Psoas muscle (tissue), 8 donors: ENCODE results near the gene GRPR. TPM values are rescaled to one million over a fixed set of nuclear protein-coding genes. Genes with fewer than 3 reads are reported as not detected.

Experiments
- ATAC-seq, 4 donors: fragments of 200-7000 bp; cut with Tn5 transposase; one replicate each; pipeline ENCODE4 v1.9.1; 2020; ENCODE audit warnings: moderate library complexity in 3 of 4, mild to moderate bottlenecking in 2 of 4
- DNase-seq, 2 donors: peaks; one replicate each; pipeline ENCODE4 v3.0.0-alpha.2; 2020
- H3K27ac ChIP-seq: fragments of 200-600 bp; one replicate; pipeline ENCODE4 v1.8.0; 2022
- H3K27me3 ChIP-seq, 3 donors: fragments of 200-600 bp in 1 of 3; one replicate each; pipeline versions ENCODE4 v1.6.1 to v1.8.0; 2013 to 2022; ENCODE audit warnings: low read length in 2 of 3, mild to moderate bottlenecking in 2 of 3, moderate library complexity in 1 of 3; ENCODE audit not compliant: insufficient read depth in 3 of 3
- H3K36me3 ChIP-seq, 2 donors: fragments of 200-600 bp in 1 of 2; one replicate each; pipeline versions ENCODE4 v1.6.1 to v1.8.0; 2013 to 2022; ENCODE audit warnings: low read depth in 1 of 2, mild to moderate bottlenecking in 1 of 2, moderate library complexity in 1 of 2; ENCODE audit not compliant: insufficient read depth in 1 of 2
- H3K4me1 ChIP-seq: fragments of 200-600 bp; one replicate; pipeline ENCODE4 v1.8.0; 2022
- H3K4me3 ChIP-seq: fragments of 200-600 bp; one replicate; pipeline ENCODE4 v1.8.0; 2022; ENCODE audit warnings: mild to moderate bottlenecking
- H3K9me3 ChIP-seq: fragments of 200-600 bp; one replicate; pipeline ENCODE4 v1.8.0; 2022
- WGBS, 3 donors: extraction: QIAGEN DNeasy Blood & Tissue Kit; methylation state at CpG; one replicate each; pipeline versions ENCODE4 v1.1.6 to v1.1.7; 2013; 5-methylcytosine and 5-hydroxymethylcytosine counted together
- intact Hi-C, 2 donors: fragments of 100-400 bp; cut with DNase I; formaldehyde crosslinking; loops; one replicate each; pipeline versions ENCODE4 v1.11.0 to v1.14.2; 2022
- polyA plus RNA-seq, 3 donors: library from polyadenylated mRNA; stranded (reverse); fragments of 200-250 nt; gene quantifications; one replicate each; pipeline ENCODE4 v1.2.3, GENCODE V29; 2013
- total RNA-seq, 4 donors: library from RNA; stranded (reverse); fragmentation: NEBNext Ultra II Directional in 2 of 4; extraction: Animal tissue kit (Norgen Biotek cat#: 25700) in 2 of 4; gene quantifications; one replicate each; pipeline versions ENCODE4 v1.2.1 to v1.2.4, GENCODE V29; 2021 to 2023
- TF ChIP-seq, protein P1 (sequence below): fragments of 200-600 bp; IDR thresholded peaks from one replicate; pipeline ENCODE4 v1.8.0; 2022; ENCODE audit warnings: antibody characterized with exemption
- donor health status: healthy with polysubstance abuse.
- donor health status: DM: no; HTN: no; CAD: no; lungs with moderate emphysema.
- donor health status: Bipolar disorder and iron deficiency.
- donor health status: healthy.
- donor health status: DM: yes; HTN: yes; CAD: no.
- donor health status: DM: no; HTN: no; CAD: no.
- donor health status: DM: no; HTN: no; CAD: no.
- donor health status: DM: yes; HTN: yes; CAD: no.

GRPR gene
- total and polyA plus RNA-seq, 7 donors = 0.05 to 0.60 (median 0.33) TPM; not detected in 1

DNA sequence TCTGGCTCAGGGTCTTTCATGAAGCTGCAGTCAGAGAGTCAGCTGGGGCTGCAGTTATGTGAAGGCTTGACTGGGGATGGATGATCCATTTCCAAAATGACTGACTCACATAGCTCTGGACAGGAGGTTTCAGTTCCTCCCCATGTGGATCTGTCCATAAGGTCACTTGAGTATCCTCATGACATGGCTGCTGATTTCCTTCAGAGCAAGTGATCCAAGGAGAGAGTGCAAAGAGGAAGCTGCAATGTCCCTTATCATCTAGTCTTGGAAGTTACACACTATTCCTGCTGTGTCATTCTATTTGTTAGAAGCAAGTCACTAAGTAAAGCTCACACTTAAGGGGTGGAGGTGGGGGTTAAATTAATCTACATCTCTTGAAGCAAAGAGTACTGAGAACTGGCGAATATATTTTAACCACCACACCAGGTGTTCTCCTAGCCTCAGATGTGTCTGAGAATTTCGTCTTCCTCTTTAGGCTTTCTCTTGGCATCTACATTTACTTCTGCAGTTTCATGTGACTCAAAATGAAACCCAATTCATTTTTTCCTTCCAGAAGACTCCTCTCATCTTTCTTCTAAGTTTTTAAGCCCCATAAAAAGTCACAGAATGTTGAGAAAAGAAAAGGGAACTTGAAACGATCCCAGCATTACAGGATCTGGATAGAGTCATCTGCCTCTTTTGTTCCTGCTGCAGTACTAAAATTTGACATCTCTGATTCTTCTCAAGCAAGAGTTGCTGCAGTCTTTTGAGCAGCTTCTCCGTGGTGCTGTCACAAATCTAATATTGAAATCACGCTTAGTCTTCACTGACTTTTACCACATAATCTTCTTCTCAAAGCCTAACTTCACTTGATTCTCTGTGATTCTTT lies 3.8 kb upstream of the GRPR start:
- Histone ChIP-seq H3K4me1 (no peaks in the 10 kb centered on the region), H3K36me3 (no peaks in the 10 kb centered on the region), H3K4me3 (no peak overlapping the region), H3K27me3 (peaks cover 0 to 4% (median 0%) of the 10 kb centered on the region in 3 donors), H3K27ac (peak overlapping the region; percentile 16), H3K9me3 (peaks cover 7% of the 10 kb centered on the region)
- WGBS, 3 donors = 57 to 66% (median 64%) methylated on average over 5 of the region's 5 CpGs
- DNase-seq = no peak
- ATAC-seq = no peak
- TF ChIP-seq, protein P1, sequence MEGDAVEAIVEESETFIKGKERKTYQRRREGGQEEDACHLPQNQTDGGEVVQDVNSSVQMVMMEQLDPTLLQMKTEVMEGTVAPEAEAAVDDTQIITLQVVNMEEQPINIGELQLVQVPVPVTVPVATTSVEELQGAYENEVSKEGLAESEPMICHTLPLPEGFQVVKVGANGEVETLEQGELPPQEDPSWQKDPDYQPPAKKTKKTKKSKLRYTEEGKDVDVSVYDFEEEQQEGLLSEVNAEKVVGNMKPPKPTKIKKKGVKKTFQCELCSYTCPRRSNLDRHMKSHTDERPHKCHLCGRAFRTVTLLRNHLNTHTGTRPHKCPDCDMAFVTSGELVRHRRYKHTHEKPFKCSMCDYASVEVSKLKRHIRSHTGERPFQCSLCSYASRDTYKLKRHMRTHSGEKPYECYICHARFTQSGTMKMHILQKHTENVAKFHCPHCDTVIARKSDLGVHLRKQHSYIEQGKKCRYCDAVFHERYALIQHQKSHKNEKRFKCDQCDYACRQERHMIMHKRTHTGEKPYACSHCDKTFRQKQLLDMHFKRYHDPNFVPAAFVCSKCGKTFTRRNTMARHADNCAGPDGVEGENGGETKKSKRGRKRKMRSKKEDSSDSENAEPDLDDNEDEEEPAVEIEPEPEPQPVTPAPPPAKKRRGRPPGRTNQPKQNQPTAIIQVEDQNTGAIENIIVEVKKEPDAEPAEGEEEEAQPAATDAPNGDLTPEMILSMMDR = no peak
- intact Hi-C loops = loop anchor here in 1 of 2 donors (10.0 kb wide), 2 partner anchors 545 to 575 kb away; no protein-coding TSS in a partner anchor

DNA sequence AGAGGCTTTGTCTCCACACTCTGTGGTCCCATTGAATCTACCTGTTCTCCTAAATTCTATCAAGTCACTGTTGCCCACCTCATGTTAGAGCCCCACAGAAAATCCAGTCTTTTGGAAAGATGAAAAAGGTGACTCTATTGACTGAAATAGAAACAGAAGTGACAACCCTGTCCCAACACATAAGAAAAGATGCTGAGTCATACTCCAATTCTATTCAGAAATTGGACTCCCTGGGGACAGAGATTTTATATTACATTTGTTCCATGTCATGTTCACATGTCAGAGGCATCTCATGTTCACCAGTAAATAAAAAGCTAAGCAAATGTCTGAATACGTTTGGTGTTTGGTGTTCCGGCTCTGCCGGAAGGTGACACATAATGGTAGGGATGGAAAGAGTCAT lies 2.9 kb upstream of the GRPR start:
- H3K4me3 ChIP-seq = no peak overlapping the region
- peak in 3 of 4 donors; percentile 52 to 67 (median 67) for ATAC-seq
- 36 to 86% (median 69%) methylated on average over 3 of the region's 3 CpGs for WGBS, 3 donors
- peak overlapping the region; percentile 16 for H3K27ac ChIP-seq
- no peaks in the 10 kb centered on the region for H3K4me1 ChIP-seq
- peaks cover 0 to 4% (median 0%) of the 10 kb centered on the region in 3 donors for H3K27me3 ChIP-seq
- H3K9me3 ChIP-seq = peaks cover 7% of the 10 kb centered on the region
- TF ChIP-seq, protein P1 = no peak
- no peak for DNase-seq
- H3K36me3 ChIP-seq = no peaks in the 10 kb centered on the region
- intact Hi-C loops = loop anchor here in 1 of 2 donors (10.0 kb wide), 2 partner anchors 544 to 574 kb away; no protein-coding TSS in a partner anchor

DNA sequence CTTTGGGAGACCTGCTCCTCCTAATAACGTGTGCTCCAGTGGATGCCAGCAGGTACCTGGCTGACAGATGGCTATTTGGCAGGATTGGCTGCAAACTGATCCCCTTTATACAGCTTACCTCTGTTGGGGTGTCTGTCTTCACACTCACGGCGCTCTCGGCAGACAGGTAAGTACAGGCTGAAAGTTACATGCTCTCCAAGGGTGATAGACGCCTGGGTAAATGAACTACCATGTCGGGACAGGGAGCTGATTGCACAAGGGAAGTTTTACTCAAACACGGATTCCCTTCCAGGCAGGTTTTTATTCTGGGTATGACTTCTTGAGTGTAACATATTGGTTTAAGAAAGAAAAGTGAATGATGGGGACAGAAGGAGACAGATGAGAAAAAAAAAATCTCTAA lies 836 bp downstream of the GRPR start:
- intact Hi-C loops = loop anchor here in 1 of 2 donors (10.0 kb wide), 2 partner anchors 541 to 571 kb away; no protein-coding TSS in a partner anchor
- Histone ChIP-seq H3K27ac (no peak overlapping the region), H3K4me1 (no peaks in the 10 kb centered on the region), H3K27me3 (peaks cover 0 to 4% (median 0%) of the 10 kb centered on the region in 3 donors), H3K9me3 (peaks cover 4% of the 10 kb centered on the region), H3K36me3 (no peaks in the 10 kb centered on the region), H3K4me3 (no peak overlapping the region)
- WGBS, 3 donors = 66 to 86% (median 86%) methylated on average over 7 of the region's 7 CpGs
- TF ChIP-seq, protein P1 = no peak
- DNase-seq (no peak), ATAC-seq (no peak)

DNA sequence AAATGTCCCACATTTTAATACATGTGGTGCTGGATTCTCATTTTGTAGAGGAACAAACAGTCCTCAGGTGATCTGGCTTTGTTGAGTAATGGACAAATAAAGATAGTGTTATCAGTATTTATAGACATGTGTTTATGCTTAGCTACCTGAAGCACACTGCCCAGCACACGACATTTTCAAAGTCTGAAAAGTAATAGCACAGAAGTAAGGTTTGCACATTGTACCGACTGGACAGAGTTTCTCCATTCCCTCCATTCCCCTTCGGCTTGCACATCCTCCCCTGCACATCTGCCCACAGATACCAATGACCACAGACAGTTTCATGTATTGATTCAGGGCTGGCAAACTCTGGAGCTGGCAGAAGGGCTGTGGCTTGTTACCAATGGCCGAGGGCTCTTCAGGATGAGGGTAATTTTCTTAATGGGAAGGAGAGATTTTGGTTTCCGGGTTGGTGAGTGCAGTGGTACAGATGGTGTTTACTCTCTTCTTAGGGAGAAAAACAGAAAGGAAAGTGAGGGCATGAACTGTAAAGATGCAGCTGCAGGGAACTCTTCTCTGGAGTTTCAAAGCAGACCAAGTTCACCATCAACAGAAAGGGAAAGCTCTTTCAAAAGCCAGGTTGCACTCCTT lies 2.3 kb downstream of the GRPR start:
- WGBS, 3 donors = 65 to 75% (median 67%) methylated on average over 5 of the region's 5 CpGs
- ATAC-seq (no peak), DNase-seq (no peak)
- H3K4me1 ChIP-seq = no peaks in the 10 kb centered on the region
- TF ChIP-seq, protein P1 = no peak
- H3K27ac ChIP-seq = no peak overlapping the region
- H3K4me3 ChIP-seq = no peak overlapping the region
- H3K9me3 ChIP-seq = no peaks in the 10 kb centered on the region
- H3K36me3 ChIP-seq = no peaks in the 10 kb centered on the region
- H3K27me3 ChIP-seq = peaks cover 0 to 11% (median 0%) of the 10 kb centered on the region in 3 donors
- intact Hi-C loops = loop anchor here in 1 of 2 donors (10.0 kb wide), 2 partner anchors 539 to 569 kb away; no protein-coding TSS in a partner anchor
